Endometrial microvascular endothelial cells (primary cell): ENCODE data around the gene MAPKAP1. TPM values are rescaled to one million over a fixed set of nuclear protein-coding genes. Genes with fewer than 3 reads are reported as not detected.

Experiments used
- in situ Hi-C: cut with HindIII; loops from 2 replicates; pipeline ENCODE4 v1.10.0; 2017; ENCODE audit warnings: low sequenced_read_pairs, low pct_unique_long_range_greater_than_20kb; ENCODE audit errors: inconsistent ontology term
- total RNA-seq: library from RNA; depleted of rRNA; stranded (reverse); fragments of >200 nt; gene quantifications from one replicate; pipeline ENCODE4 v1.2.3, GENCODE V29; 2015; ENCODE audit errors: inconsistent ontology term

The MAPKAP1 gene
- total RNA-seq, 1 donor from 2014 or later = 142 TPM

DNA sequence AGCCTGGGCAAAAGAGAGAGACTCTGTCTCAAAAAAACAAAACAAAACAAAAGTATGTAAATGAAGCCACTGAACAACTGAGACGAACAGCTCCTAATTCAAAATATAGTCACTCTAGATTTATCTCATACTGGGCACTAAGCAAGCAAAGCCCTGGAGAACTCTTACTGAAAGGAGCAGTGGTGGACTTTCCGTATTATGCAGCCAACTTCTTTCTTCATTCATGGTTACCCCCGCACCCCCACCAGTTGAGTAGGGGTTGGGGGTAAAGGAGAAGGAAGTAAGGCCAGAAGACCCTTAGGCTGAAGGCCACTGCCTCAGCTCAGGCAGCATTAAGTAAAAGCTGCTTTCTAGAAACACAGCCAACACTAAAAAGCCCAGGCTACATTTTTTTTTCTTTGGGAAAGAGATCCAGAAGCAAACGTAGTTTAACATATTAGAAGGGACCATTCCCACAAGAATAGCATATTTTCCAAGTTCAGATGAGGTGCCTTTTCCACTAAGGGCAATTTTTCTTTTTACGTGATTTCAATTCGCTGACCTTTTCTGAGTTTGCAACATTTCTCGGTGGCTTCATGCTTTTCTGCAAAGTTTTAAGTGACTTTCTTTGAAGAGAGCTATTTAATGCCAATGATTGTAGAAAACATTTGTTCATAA is 55.3 kb downstream of the MAPKAP1 start:
- in situ Hi-C loops = no loop called here

DNA sequence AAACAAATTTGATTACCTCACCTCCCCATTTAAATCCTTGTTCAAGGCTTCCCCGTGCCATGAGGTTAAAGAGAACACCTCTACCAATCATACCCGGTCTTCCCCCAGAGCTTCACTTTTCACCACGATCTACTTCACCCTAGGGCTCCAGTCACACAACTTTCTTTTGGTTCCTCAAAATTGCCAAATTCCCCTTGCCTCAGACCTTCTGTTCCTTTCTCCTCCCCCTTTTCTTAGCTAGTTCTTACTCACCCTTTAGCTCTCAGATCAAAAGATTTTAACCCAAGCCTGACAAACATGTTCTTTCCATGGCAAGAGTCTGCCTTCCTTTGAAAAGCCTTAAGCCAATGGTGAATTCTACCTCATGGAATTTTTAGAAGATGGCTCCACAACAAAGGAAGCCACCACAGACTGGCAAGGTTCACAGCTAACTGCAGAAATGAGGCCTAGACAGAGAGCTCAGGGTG is 56.7 kb downstream of the MAPKAP1 start:
- in situ Hi-C loops = no loop called here

DNA sequence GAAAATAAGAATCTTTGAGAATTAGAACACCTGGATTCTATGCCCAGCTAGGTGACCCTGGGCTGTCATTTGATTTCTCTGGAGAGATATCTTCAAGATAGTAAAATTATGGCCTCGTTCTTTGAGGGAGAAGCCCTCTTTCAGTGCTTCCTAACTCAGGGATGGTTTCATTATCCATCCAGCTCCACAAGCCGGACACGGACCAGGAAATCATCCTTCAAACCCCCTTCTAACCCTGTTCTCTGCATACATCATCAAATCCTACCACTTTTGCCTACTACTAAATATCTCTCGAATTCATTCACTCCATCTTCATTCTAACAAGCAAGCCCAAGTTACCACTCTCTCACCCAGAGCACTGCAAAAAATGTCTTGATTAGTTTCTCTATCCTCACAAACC is 57.2 kb downstream of the MAPKAP1 start:
- in situ Hi-C loops = no loop called here

- in situ Hi-C loops = no loop called here
Observed at GRCh38 chr9:125649315-125649714, 57.7 kb downstream of the MAPKAP1 start.

DNA sequence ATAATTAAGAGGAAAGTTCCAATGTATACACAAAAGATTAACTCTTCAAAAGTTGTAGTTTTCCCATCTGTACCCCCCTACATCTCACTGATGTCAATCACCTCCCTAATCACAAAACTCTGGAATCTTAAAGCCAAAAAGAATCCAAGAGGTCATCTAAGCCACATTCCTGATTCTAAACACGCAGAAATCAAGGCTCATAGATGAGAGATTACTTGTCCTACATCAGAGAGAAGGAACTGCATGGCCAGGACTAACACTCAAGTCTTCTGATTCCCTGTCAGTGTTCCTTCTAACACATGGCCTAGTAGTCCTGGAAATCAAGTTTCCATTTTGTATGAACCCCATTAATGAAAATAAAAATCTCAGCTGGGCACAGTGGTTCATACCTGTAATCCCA is 58.7 kb downstream of the MAPKAP1 start:
- in situ Hi-C loops = no loop called here

DNA sequence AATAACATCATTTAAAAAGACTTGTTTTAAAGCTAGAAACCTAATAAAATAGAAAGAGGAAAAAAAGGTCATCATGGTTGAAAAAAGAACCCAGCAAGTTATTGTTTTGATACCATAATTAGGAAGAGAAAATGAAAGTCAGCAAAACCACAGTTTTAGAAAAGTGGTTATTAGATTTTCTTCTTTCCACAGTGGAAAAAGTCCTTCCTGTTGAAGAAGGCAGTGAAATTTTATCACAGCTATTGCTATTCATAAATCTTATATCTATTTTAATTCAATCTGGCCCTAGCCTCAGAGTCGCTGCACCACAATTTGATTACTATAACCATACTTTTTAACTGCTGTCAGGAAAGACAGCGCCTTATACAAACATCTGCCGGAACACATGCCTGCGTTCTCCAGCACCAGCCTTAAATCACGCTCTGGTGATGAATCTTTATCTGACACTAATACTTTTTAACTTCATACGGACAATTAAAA is 60.3 kb downstream of the MAPKAP1 start:
- in situ Hi-C loops = no loop called here

DNA sequence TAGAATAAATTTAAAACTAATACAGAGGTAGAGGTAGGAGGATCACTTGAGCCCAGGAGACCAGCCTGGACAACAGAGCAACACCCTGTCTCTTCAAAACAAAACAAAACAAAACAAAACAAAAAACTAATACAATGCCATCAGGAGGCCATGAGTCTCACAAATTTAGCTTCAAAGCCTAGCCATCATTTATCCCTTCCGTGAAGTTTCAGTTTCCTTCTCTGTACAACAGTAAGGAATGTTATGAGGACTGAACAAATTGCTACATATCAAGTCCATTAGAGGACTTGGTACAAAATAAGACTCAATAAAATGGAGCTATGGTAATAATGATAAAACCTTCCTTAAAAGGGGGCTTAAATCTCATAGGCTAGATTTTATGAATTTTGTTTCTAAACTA is 60.8 kb downstream of the MAPKAP1 start:
- in situ Hi-C loops = no loop called here

DNA sequence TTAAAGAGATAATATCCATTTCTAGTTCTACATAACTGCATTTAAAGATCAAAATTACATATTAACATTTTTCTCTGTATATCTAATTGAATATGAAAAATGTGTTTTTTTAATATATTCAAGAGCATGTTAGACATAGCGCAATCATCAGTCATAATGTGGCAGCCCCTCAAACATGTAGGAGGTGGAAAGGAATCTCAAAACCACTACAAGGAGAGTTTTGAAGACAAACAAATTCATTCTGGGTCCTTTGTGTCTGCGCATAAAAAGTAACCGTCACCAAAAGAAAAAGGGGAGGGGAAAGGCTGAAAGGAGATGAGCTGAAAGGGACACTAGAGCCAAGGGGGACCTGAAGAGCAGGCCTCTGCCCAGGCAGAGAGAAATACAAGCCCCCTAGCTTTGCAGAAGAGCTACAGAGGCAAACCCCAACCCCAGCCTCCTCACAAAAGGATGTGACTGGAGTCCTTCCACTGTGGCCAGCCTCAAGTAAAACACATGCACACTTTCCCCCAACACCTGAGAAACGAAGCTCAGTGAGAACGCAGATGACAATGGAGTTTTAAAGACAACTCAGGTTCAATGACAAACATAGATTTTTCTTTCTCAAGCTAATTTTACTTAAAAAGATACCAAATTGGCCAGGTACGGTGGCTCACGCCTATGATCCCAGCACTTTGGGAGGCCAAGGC is 62.0 kb downstream of the MAPKAP1 start:
- in situ Hi-C loops = no loop called here

- in situ Hi-C loops = no loop called here
Observed at GRCh38 chr9:125642311-125642710, 64.7 kb downstream of the MAPKAP1 start.

GRCh38 chr9:125639057-125639456 is 68.0 kb downstream of the MAPKAP1 start:
- in situ Hi-C loops = no loop called here

DNA sequence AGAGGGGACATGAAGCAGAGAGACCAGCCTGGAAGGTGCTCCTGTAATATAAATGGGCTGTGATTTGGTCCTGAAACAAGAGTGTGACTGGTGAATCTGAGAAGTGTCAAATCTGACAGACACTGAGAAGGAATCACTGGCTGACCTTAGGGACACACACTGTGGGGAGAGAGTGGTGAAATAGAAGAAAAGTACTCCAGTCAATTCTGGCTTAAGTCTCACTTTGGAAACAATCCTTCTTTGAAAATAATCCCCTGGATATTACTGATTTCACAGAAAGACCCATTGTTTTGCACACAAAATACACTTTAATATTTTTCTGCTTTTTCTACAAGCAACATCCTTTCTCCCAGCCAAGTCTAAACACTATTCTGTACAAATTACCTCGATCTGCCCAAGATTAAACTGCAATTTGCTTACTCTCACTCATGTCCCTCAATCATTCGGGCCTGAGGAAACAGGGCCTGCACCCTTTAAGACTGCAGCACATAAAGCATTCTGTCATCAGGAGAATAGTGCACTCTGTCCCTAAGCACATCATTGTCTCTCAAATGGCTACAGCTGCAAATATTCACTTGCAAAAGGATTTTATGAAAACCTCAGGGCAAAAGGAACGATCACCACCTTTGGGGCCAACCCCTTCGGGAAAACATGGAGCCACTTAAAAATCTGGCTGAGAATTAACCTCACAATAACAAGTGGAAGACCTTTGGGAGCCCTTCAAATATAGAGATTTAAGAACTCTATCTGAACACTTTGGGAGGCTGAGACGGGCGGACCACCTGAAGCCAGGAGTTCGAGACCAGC is 68.6 kb downstream of the MAPKAP1 start:
- in situ Hi-C loops = no loop called here

DNA sequence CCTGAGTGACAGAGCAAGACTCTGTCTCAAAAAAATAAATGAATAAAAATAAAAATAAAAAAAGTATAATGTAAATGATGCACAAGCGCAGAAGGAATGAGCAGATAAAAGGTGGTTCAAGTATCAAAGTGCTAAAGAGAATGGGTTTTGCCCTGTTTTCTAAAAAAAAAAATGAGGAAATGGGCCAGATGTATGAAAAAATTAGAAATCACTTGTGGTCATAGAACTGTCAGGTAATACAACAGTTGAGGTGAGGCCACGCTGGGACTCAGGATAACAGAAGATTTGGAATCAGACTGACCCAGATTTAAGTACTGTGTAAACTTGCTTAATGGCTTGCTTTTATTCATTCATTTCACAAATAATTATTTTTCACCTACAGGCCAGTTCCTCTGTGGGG is 69.8 kb downstream of the MAPKAP1 start:
- in situ Hi-C loops = no loop called here

- in situ Hi-C loops = no loop called here
Observed at GRCh38 chr9:125635888-125636287, 71.1 kb downstream of the MAPKAP1 start.

GRCh38 chr9:125634040-125634717 is 72.8 kb downstream of the MAPKAP1 start:
- in situ Hi-C loops = no loop called here

DNA sequence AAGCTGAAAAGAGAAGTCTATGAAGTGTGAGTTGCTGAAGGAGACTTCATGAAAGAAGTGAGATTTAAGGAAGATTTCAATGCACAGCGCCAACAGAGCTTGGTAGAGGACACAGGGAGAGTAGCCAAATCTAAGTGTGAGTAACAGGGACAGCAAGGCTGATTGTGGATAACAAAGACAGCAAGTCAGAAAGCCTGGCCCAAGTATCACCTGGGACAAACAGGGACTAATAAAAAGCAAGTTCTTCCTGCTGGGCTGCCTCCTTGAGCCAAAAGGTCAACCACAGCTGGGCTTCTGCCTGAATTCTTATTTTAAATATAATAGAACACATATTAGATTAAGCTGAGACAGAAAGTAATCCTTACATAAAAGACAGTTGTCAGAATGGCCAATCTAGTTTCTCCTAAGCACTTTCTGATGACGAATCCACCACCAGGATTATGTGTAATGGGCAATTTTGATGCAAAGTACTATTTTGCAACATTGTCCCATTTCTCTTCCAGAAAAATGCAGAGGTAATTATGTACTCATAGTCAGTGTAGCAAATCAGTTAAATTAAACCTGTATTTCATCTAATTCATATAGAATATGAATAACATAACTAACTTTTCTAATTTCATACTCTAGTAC is 73.8 kb downstream of the MAPKAP1 start:
- in situ Hi-C loops = no loop called here

- in situ Hi-C loops = no loop called here
Observed at GRCh38 chr9:125632321-125633115, 74.5 kb downstream of the MAPKAP1 start.

- in situ Hi-C loops = no loop called here
Observed at GRCh38 chr9:125631391-125632085, 75.5 kb downstream of the MAPKAP1 start.
